Liver (tissue), 9 donors: Measurements from ENCODE around the gene SLC66A1. TPM values are rescaled to one million over a fixed set of nuclear protein-coding genes. Genes with fewer than 3 reads are reported as not detected.

Experiments
- DNase-seq: peaks from one replicate; pipeline ENCODE4 v3.0.0-alpha.2; 2017; ENCODE audit warnings: low spot score
- H3K27ac ChIP-seq, 2 donors: one replicate each; pipeline ENCODE4 v1.7.0; 2013; ENCODE audit warnings: inconsistent platforms in 2 of 2, low read length in 2 of 2, control low read depth in 1 of 2, low read depth in 1 of 2, mild to moderate bottlenecking in 1 of 2
- H3K27me3 ChIP-seq, 4 donors: one replicate each; pipeline versions ENCODE4 v1.6.1 to v1.7.0; 2013; ENCODE audit warnings: low read length in 3 of 4, inconsistent platforms in 1 of 4, mild to moderate bottlenecking in 1 of 4, moderate library complexity in 1 of 4; ENCODE audit not compliant: control insufficient read depth in 4 of 4, insufficient read depth in 4 of 4
- H3K36me3 ChIP-seq, 4 donors: one replicate each; pipeline versions ENCODE4 v1.6.1 to v1.7.0; 2013; ENCODE audit warnings: low read length in 3 of 4, mild to moderate bottlenecking in 3 of 4, low read depth in 1 of 4, moderate library complexity in 1 of 4; ENCODE audit not compliant: control insufficient read depth in 4 of 4, insufficient read depth in 3 of 4
- H3K4me1 ChIP-seq, 4 donors: one replicate each; pipeline versions ENCODE4 v1.6.1 to v1.7.0; 2013; ENCODE audit warnings: low read length in 3 of 4, mild to moderate bottlenecking in 3 of 4, moderate library complexity in 1 of 4; ENCODE audit not compliant: control insufficient read depth in 4 of 4, insufficient read depth in 4 of 4
- H3K4me3 ChIP-seq, 3 donors: one replicate each; pipeline versions ENCODE4 v1.6.1 to v1.7.0; 2013; ENCODE audit warnings: low read length in 3 of 3, control low read depth in 1 of 3, low read depth in 1 of 3, mild to moderate bottlenecking in 1 of 3
- H3K9ac ChIP-seq, 2 donors: one replicate each; pipeline ENCODE4 v1.7.0; 2013; ENCODE audit warnings: low read length in 2 of 2, mild to moderate bottlenecking in 2 of 2, moderate library complexity in 2 of 2, control low read depth in 1 of 2, low read depth in 1 of 2
- H3K9me3 ChIP-seq, 4 donors: one replicate each; pipeline versions ENCODE4 v1.6.1 to v1.7.0; 2013; ENCODE audit warnings: low read length in 3 of 4; ENCODE audit not compliant: control insufficient read depth in 4 of 4
- EGR1 ChIP-seq, 2 donors: IDR thresholded peaks; 2 replicates each; pipeline ENCODE4 v1.6.1; 2016 to 2018; ENCODE audit warnings: antibody characterized with exemption in 2 of 2, low read depth in 2 of 2
- FOXA1 ChIP-seq: IDR thresholded peaks from 2 replicates; pipeline ENCODE4 v1.6.1; 2016; ENCODE audit warnings: antibody characterized with exemption
- FOXA2 ChIP-seq: IDR thresholded peaks from 2 replicates; pipeline ENCODE4 v1.6.1; 2016; ENCODE audit warnings: antibody characterized with exemption
- GABPA ChIP-seq, 2 donors: IDR thresholded peaks in 1 of 2; conservative IDR thresholded peaks in 1 of 2; 2 replicates each; pipeline ENCODE4 v1.6.1; 2016; ENCODE audit warnings: antibody characterized with exemption in 2 of 2, mild to moderate bottlenecking in 1 of 2, moderate library complexity in 1 of 2
- HNF4A ChIP-seq, 2 donors: conservative IDR thresholded peaks; 2 replicates each; pipeline ENCODE4 v1.6.1; 2016; ENCODE audit warnings: antibody characterized with exemption in 2 of 2, mild to moderate bottlenecking in 2 of 2
- HNF4G ChIP-seq: IDR thresholded peaks from 2 replicates; pipeline ENCODE4 v1.6.1; 2016; ENCODE audit warnings: antibody characterized with exemption
- JUND ChIP-seq, 2 donors: IDR thresholded peaks; 2 replicates each; pipeline ENCODE4 v1.6.1; 2016; ENCODE audit warnings: antibody characterized with exemption in 2 of 2
- NR2F2 ChIP-seq: IDR thresholded peaks from 2 replicates; pipeline ENCODE4 v1.6.1; 2016; ENCODE audit warnings: antibody characterized with exemption
- RAD21 ChIP-seq, 2 donors: IDR thresholded peaks; 2 replicates each; pipeline ENCODE4 v1.6.1; 2016; ENCODE audit warnings: antibody characterized with exemption in 2 of 2, mild to moderate bottlenecking in 2 of 2
- RXRA ChIP-seq, 2 donors: IDR thresholded peaks; 2 replicates each; pipeline ENCODE4 v1.6.1; 2017 to 2018; ENCODE audit warnings: antibody characterized with exemption in 2 of 2, mild to moderate bottlenecking in 1 of 2
- SP1 ChIP-seq: IDR thresholded peaks from 2 replicates; pipeline ENCODE4 v1.6.1; 2018; ENCODE audit warnings: antibody characterized with exemption, mild to moderate bottlenecking
- TAF1 ChIP-seq: conservative IDR thresholded peaks from 2 replicates; pipeline ENCODE4 v1.6.1; 2016; ENCODE audit warnings: antibody characterized with exemption, mild to moderate bottlenecking
- YY1 ChIP-seq: IDR thresholded peaks from 2 replicates; pipeline ENCODE4 v1.6.1; 2016; ENCODE audit warnings: antibody characterized with exemption, mild to moderate bottlenecking
- WGBS: extraction: QIAGEN DNeasy Blood & Tissue Kit; methylation state at CpG from one replicate; pipeline ENCODE4 v1.1.7; 2013; 5-methylcytosine and 5-hydroxymethylcytosine counted together
- polyA plus RNA-seq, 2 donors: library from polyadenylated mRNA; stranded (reverse) in 1 of 2; unstranded in 1 of 2; fragments of 200-250 nt in 1 of 2; fragments of >200 nt in 1 of 2; fragmentation: Nextera tagmentation in 1 of 2; extraction: Ambion mirVana in 1 of 2; gene quantifications; one replicate each; pipeline versions ENCODE4 v1.2.1 to v1.2.3, GENCODE V29; 2013 to 2015
- total RNA-seq, 2 donors: library from RNA; depleted of rRNA; stranded (reverse); fragments of >200 nt; gene quantifications; one replicate each; pipeline ENCODE4 v1.2.3, GENCODE V29; 2014
- TF ChIP-seq, protein P1 (sequence below): IDR thresholded peaks from 2 replicates; pipeline ENCODE4 v1.6.1; 2016; ENCODE audit warnings: antibody characterized with exemption
- TF ChIP-seq, protein P2 (sequence below): IDR thresholded peaks from 2 replicates; pipeline ENCODE4 v1.6.1; 2016; ENCODE audit warnings: antibody characterized with exemption
- TF ChIP-seq, protein P3 (sequence below): IDR thresholded peaks from 2 replicates; pipeline ENCODE4 v1.6.1; 2016; ENCODE audit warnings: antibody characterized with exemption
- TF ChIP-seq, protein P4 (sequence below): IDR thresholded peaks from 2 replicates; pipeline ENCODE4 v1.6.1; 2016; ENCODE audit warnings: antibody characterized with exemption, mild to moderate bottlenecking
- donor health status: healthy.
- donor health status: healthy.
- donor health status: healthy.
- donor health status: healthy.
- donor health status: healthy.

The SLC66A1 gene
- total and polyA plus RNA-seq, 4 donors, result 6.8 to 16.0 (median 14.0) TPM

DNA sequence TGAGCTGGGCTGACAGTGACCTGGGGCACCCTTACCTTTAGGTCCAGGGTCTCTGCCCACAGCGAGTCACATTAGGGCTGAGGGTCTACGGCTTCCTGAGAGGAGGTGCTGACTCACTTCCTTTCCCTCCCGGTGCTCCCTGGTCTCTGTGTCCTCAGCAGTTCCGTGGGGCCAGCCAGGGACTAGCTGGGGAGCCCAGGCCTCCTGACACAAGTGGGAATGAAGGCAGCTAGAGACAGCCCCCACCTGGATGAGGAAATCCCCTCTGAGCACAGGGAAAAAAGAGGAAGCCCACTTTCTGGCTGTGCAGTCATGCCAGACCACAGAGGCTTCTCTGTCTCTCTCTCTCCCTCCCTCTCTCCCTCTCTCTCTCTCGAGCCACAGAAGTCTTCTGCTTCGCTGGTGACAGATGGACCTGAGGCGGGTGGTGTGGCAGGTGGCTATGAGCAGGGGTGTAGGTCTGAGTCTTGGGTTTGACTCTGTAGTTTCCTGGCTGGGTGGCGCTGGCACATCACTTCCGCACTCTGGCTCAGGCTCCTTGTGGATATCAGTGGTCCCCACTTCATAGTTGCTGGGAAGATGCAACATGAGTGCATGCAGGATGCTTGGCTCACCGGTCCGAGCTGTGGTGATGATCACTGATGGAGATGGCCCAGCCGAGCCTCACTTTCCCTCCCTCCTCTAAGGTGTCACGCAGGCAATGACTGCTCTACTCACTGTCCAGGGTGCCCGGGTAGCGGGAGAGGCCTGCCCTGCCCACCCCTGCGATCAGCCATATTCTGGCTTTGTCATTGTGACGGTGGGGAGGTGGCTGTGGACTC lies 3.5 kb downstream of the SLC66A1 start:
- no peak for DNase-seq
- no peak overlapping the region for H3K9ac ChIP-seq
- TF ChIP-seq RAD21 (IDR thresholded peaks at IDR 0.05) (no peak), EGR1 (IDR thresholded peaks at IDR 0.05; ENCODE audit: low read depth in 2 of 2) (no peak), JUND (IDR thresholded peaks at IDR 0.05) (no peak), FOXA1 (no peak), HNF4G (no peak), SP1 (no peak), FOXA2 (no peak), GABPA (IDR thresholded peaks at IDR 0.05 in 1 of 2, conservative IDR thresholded peaks at IDR 0.05 in 1 of 2) (no peak), TAF1 (no peak), HNF4A (conservative IDR thresholded peaks at IDR 0.05) (no peak)
- TF ChIP-seq, protein P1, sequence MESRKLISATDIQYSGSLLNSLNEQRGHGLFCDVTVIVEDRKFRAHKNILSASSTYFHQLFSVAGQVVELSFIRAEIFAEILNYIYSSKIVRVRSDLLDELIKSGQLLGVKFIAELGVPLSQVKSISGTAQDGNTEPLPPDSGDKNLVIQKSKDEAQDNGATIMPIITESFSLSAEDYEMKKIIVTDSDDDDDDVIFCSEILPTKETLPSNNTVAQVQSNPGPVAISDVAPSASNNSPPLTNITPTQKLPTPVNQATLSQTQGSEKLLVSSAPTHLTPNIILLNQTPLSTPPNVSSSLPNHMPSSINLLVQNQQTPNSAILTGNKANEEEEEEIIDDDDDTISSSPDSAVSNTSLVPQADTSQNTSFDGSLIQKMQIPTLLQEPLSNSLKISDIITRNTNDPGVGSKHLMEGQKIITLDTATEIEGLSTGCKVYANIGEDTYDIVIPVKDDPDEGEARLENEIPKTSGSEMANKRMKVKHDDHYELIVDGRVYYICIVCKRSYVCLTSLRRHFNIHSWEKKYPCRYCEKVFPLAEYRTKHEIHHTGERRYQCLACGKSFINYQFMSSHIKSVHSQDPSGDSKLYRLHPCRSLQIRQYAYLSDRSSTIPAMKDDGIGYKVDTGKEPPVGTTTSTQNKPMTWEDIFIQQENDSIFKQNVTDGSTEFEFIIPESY, result no peak
- TF ChIP-seq, protein P2, sequence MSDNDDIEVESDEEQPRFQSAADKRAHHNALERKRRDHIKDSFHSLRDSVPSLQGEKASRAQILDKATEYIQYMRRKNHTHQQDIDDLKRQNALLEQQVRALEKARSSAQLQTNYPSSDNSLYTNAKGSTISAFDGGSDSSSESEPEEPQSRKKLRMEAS, result no peak
- TF ChIP-seq, protein P3, sequence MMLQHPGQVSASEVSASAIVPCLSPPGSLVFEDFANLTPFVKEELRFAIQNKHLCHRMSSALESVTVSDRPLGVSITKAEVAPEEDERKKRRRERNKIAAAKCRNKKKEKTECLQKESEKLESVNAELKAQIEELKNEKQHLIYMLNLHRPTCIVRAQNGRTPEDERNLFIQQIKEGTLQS, result no peak
- H3K9me3 ChIP-seq, result no peaks in the 10 kb centered on the region
- H3K4me1 ChIP-seq, result peaks cover 3 to 25% (median 18%) of the 10 kb centered on the region in 4 donors
- no peak overlapping the region for H3K27ac ChIP-seq
- H3K4me3 ChIP-seq, result no peak overlapping the region
- peaks cover 3 to 13% (median 6%) of the 10 kb centered on the region in 4 donors for H3K36me3 ChIP-seq
- WGBS, result 81% methylated on average over 17 of the region's 17 CpGs
- H3K27me3 ChIP-seq, result no peaks in the 10 kb centered on the region

DNA sequence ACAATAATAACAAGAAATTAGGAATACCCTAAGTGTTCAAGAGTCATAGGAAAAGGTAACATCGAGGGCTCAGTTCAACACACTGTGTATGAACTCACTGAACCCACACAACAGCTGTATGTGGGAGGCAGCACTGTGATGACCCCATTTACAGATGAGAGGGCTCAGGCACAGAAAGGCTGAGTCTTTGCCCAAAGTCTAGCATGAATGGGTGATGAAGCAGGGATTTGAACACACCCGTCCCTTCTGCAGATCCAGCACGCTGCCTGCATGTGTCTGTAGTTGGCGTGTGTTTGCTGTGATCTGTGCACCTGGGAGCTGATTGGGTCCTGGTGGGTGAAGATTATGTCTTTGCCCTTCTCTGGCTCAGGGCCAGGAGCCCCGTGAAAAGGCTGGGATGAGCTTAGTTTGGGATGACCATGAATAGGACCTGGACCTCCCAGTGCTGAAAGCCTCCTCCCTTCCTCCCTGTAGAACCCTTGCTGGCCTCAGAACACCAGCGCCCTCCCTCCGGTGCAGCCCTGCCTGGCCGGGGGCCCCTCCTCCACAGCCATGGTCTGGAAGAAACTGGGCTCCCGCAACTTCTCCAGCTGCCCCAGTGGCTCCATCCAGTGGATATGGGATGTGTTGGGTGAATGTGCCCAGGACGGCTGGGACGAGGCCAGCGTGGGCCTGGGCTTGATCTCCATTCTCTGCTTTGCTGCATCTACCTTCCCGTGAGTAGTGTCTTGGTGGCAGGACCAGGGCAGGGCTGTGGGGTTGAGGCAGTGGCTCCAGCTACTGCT lies 5.2 kb downstream of the SLC66A1 start:
- Histone ChIP-seq H3K4me3 (no peak overlapping the region), H3K9ac (no peak overlapping the region), H3K9me3 (no peaks in the 10 kb centered on the region), H3K27me3 (no peaks in the 10 kb centered on the region), H3K4me1 (peaks cover 2 to 16% (median 9%) of the 10 kb centered on the region in 4 donors), H3K36me3 (peaks cover 3 to 14% (median 6%) of the 10 kb centered on the region in 4 donors), H3K27ac (no peak overlapping the region)
- no peak for DNase-seq
- 92% methylated on average over 13 of the region's 13 CpGs for WGBS
- no peak for TF ChIP-seq RXRA (IDR thresholded peaks at IDR 0.05)
- TF ChIP-seq FOXA1, result no peak
- TF ChIP-seq, protein P2, result no peak
- no peak for TF ChIP-seq NR2F2
- TF ChIP-seq HNF4A (conservative IDR thresholded peaks at IDR 0.05), result no peak
- no peak for TF ChIP-seq YY1
- no peak for TF ChIP-seq FOXA2
- TF ChIP-seq TAF1, result no peak
- TF ChIP-seq, protein P4, sequence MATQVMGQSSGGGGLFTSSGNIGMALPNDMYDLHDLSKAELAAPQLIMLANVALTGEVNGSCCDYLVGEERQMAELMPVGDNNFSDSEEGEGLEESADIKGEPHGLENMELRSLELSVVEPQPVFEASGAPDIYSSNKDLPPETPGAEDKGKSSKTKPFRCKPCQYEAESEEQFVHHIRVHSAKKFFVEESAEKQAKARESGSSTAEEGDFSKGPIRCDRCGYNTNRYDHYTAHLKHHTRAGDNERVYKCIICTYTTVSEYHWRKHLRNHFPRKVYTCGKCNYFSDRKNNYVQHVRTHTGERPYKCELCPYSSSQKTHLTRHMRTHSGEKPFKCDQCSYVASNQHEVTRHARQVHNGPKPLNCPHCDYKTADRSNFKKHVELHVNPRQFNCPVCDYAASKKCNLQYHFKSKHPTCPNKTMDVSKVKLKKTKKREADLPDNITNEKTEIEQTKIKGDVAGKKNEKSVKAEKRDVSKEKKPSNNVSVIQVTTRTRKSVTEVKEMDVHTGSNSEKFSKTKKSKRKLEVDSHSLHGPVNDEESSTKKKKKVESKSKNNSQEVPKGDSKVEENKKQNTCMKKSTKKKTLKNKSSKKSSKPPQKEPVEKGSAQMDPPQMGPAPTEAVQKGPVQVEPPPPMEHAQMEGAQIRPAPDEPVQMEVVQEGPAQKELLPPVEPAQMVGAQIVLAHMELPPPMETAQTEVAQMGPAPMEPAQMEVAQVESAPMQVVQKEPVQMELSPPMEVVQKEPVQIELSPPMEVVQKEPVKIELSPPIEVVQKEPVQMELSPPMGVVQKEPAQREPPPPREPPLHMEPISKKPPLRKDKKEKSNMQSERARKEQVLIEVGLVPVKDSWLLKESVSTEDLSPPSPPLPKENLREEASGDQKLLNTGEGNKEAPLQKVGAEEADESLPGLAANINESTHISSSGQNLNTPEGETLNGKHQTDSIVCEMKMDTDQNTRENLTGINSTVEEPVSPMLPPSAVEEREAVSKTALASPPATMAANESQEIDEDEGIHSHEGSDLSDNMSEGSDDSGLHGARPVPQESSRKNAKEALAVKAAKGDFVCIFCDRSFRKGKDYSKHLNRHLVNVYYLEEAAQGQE, result no peak
- TF ChIP-seq EGR1 (IDR thresholded peaks at IDR 0.05; ENCODE audit: low read depth in 2 of 2), result no peak
